HuH-7 (cell line): ENCODE results near the gene SIN3B.

Source experiments
- DNase-seq: peaks from one replicate; pipeline ENCODE4 v3.0.0; 2011; ENCODE audit warnings: low spot score

Gene SIN3B

DNA sequence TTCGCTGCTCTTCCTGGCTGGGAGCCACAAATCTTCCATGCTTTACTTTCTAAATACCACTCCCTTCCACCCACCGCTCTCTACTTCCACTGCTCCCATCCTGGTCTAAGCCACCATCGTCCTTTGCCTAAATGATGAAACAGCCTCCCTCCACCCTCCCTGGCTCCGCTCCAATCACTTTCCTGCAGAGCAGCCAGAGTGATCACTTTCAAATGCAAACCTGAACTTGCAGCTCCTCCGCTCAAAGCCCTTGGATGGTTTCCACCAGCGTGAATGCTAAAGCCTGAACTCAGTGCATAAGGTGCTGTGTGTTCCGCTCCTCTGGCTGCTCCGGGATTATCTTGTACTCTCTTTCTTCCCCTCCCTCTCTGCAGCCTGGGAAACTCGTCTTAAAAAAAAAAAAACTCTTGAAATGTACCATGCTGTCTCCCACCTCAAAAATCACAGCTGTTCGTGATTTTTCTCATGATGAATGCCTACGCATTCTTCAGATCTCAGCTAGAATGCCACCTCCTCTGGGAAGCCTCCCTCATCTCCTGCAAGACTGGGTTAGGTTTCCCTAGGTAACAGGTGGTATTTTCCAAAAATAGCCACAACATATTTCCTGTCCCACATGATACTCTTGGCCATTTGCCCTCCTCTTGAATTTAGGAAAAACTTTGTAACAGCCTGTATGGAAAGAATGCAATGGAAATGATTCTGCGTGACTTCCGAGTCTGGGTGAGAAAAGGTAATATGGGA lies 3.7 kb upstream of the SIN3B start:
- no peak for DNase-seq

DNA sequence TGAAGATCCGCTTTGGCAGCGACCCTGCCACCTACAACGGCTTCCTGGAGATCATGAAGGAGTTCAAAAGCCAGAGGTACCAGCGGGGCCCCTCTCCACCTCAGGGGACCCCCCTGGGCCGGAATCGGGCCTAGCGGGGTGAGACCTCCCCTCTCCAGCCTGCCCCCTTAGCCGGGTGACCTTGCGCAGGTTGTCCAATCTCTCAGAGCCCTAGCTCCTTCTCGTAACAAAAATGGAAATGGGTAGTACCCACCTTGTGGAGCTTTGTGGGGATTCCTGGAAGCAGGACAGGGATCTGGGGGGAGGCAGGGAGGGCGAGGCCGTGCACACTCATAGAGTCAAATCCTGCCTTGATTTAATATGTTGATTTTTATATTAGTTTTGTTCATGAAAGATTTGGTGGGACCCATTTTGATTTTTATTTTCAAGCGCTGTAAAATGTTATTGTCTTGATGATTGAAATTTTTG lies 658 bp downstream of the SIN3B start:
- DNase-seq = no peak

DNA sequence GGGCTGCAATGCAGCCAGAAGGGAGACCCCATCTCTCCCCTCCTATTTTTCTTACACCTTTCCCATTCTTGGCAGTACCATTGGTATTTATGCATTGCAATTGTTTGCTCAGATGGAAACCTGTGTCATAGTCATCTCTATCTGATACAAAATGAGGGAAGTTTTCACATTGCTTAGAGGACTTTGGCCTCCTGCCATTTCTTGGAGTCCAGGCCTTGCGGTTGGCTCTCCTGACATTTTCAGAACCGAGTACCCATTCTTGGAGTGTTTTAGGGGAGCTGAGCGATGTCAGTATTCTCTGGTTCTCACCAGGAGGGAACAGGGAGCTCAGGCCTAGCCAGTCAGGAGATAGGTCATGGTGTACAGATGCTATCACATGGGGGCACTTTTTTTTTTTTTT lies 1.5 kb downstream of the SIN3B start:
- DNase-seq = no peak

DNA sequence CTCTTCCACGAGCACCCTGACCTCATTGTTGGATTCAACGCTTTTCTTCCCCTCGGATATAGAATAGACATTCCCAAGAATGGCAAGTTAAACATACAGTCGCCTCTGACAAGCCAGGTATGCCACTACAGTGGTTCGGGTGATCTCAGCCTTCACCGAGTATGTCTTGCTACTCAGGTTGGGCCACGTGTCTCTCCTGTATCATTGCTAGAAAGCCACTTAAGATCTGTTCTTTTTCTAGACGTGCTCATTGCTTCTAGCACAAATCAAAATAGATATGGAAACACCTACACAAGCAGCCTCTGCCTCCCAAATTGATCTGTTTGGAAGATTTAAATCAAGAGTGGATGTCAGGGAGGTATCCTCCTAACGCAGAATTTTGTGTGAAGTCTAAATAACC lies 2.3 kb downstream of the SIN3B start:
- DNase-seq = no peak

DNA sequence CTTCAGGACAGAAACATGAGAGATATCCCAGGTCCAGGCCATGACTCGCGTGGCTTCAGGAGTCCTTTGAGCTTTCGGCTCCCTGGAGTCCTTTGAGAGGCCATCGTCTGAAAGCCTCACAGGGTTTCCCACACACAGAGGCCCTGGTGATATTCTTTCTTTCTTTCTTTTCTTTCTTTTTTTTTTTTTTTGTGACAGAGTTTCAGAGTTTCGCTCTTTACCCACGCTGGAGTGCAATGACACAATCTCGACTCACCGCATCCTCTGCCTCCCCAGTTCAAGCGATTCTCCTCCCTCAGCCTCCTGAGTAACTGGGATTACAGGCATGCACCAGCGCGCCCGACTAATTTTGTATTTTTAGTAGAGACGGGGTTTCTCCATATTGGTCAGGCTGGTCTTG lies 5.5 kb downstream of the SIN3B start:
- no peak for DNase-seq

GRCh38 chr19:16836115-16837034 lies 7.2 kb downstream of the SIN3B start:
- no peak for DNase-seq

DNA sequence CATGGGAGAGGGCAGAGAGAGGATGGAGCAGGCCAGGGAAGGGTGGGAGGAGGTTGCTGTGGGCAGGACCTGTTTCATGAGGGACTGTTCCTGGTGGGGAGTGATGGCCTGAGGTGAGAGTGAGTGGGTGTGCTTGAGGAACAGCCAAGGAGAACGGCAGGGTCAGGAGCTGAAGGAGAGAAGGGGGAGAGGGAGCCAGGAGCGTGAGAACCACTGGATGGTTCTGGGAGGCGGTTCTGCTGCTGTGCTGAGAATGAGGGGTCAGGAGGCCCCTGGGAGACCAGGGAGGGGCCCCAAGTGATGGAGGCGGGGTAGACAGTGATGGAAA lies 7.8 kb downstream of the SIN3B start:
- no peak for DNase-seq

DNA sequence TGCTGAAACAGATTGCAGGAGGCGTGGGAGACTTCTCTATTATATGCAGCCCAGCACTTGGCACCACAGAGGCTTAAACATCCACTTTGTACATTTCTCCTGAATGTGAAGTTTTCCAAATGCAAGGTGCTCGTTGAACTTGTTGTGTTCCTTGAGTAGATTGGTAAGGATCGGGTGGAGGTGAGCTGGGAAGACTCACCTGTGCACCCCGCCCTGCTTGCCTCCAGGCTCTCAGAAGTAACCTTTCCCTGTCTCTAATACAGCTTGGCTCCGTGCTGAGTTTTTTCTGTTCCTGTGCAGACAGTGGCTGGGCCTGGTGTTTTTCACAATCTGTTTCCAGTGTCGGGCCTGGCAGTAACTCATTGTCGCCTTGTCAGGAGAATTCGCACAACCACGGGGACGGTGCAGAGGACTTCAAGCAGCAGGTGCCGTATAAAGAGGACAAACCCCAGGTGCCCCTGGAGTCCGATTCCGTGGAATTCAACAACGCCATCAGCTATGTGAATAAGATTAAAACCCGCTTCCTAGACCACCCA lies 12.3 kb downstream of the SIN3B start:
- DNase-seq = no peak

DNA sequence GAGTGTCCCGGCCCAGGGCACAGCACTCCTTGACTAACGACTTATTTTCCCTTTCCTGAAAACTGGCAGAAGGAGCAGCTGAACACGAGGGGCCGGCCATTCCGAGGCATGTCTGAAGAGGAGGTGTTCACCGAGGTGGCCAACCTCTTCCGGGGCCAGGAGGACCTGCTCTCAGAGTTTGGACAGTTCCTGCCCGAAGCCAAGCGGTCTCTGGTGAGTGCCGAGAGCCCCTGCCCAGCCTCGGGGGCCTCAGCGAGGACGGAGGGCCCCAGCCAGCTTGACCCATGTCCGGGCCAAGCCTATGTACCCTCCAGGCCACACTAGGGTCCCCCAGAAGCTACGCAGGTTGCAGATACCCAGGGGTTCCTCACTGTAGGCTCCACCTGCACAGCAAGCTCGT lies 17.7 kb downstream of the SIN3B start:
- no peak for DNase-seq

- DNase-seq = no peak
These were observed 18.2 kb downstream of the SIN3B start for GRCh38 chr19:16847430-16847829.

DNA sequence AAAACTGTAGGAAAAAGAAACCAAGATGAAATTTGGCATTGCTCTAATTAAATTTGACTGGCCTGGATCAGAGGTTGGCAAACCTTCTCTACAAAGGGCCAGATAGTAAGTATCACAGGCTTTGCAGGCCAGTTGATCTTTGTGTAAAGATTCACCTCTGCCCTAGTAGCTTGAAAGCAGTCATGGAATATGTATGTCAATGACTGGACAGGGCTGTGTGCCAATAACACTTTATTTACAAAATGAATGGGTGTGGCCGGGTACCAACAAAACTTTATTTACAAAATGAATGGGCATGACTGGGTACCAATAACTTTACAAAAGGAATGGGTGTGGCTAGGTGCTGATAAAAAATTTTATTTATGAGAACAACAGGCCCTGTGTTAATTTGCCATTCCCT lies 20.0 kb downstream of the SIN3B start:
- no peak for DNase-seq

- no peak for DNase-seq
These were observed 20.9 kb downstream of the SIN3B start for GRCh38 chr19:16850133-16850532.

GRCh38 chr19:16851031-16851712 lies 22.0 kb downstream of the SIN3B start:
- no peak for DNase-seq

DNA sequence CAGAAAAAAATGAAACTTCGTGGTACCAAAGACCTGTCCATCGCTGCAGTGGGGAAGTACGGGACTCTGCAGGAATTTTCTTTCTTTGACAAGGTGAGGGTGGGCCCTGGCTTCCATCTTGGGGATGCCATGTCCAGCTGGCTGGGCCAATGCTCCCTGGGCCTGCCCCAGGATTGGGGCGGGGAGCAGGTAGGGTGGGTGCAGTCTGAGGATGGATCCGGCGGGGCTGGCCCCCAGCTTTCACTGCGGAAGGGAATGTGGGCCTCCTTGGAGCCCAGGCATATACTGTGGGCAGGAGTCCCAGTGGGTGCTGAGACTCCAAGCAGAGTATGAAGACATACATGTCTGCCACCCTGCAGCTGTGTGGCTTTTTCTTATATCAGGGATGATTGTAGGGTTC lies 23.9 kb downstream of the SIN3B start:
- no peak for DNase-seq

DNA sequence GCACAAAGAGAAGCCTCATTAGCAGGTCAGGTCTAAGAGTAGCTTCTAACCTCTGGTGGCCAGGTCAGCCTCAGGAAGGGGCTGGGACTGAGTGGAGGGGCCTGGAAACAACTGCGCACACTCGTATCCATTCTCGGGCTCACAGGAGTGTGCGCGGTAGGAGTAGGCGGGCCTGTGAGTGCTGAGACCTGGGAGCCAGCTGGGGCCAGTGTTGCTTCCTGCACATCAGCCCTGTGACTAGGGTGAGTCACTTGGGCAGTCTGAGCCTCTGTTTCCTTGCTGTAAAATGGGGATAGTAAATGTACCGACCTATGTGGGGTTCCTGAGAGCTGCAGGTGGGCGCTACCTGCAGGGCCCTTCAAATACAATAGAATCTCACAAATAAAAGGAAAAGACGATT lies 26.9 kb downstream of the SIN3B start:
- no peak for DNase-seq

DNA sequence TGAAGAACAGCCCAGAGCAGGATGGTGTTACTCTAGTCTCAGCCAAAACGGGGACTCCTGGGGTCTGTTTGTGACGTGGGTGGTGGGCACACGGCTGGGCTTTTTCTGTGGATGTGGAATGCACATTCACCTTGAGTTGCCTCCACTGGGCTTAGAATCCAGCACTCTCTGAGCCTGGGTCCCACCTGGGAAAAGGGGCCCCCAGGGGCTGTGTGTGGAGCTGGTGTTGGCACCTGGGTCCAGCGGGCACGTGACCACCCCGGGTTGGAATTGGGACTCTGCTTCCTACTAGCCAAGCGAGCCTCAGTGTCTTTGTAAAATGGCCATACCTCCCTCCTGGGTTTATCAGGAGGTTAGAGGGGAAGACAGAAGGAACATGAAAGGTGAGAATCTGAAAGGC lies 30.4 kb downstream of the SIN3B start:
- no peak for DNase-seq

GRCh38 chr19:16860118-16860517 lies 30.9 kb downstream of the SIN3B start:
- no peak for DNase-seq

GRCh38 chr19:16861011-16861410 lies 31.8 kb downstream of the SIN3B start:
- DNase-seq = no peak

DNA sequence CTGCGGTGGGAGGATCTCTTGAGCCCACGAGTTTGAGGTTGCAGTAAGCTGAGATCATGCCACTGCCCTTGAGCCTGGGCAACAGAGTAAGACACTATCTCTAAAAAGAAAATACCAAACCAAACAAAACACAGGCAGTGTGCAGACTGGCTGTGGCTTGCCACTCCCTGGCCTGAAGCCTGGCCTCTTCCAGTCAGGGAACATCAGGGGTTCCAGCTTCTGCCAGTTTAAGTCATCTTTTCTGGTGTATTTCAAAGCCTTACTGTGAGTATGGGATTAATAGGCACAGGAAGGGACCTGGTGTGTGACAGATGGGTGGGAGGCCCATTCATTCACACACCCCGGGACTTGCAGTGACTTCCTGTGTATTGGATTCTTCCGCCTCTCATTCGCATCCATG lies 32.6 kb downstream of the SIN3B start:
- no peak for DNase-seq

GRCh38 chr19:16862826-16863415 lies 33.7 kb downstream of the SIN3B start:
- no peak for DNase-seq

DNA sequence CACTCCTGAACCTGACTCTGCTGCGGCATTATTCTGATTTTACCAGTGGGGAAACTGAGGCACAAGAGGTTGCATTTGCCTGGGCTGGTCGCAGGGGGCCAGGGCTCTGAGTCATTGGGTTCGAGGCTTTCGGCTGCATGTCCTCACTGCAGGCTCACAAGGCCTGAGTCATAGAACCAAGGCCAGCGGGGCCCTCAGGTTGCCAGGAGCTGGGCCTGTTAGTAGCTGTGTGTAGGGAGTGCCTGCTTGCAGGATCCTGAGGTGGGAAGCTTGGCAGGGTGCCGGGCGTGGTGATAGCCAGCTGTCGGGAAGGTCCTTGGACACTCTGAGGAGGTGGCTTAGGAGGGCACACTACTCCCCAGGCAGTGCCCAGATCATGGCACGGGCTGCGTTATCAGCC lies 38.0 kb downstream of the SIN3B start:
- no peak for DNase-seq

- no peak for DNase-seq
These were observed 39.4 kb downstream of the SIN3B start for GRCh38 chr19:16868423-16869130.
